ENCODE measurements around the gene WDR7.

Gene WDR7

GRCh38 chr18:57050310-57050949 is 399.3 kb downstream of the WDR7 start:
- no peak overlapping the region for H3K9ac ChIP-seq (ENCODE audit: low read length)
- WGBS, result 78% methylated on average over 5 of the region's 6 CpGs
- no peak overlapping the region for H2AK5ac ChIP-seq (ENCODE audit: low read length, severe bottlenecking)

GRCh38 chr18:57051021-57051656 is 400.0 kb downstream of the WDR7 start:
- Histone ChIP-seq H4K8ac (ENCODE audit: low read length) (no peak overlapping the region), H3K4me1 (ENCODE audit: control insufficient read depth, insufficient read depth, low read depth, low read length) (no peaks in the 10 kb centered on the region), H3K79me1 (replicated peaks; ENCODE audit: low read length, poor library complexity, severe bottlenecking) (no peaks in the 10 kb centered on the region), H3K9ac (ENCODE audit: low read length) (no peak overlapping the region), H3K4me2 (ENCODE audit: low read length, poor library complexity, severe bottlenecking) (no peak overlapping the region), H2AFZ (ENCODE audit: low read depth, low read length) (no peak overlapping the region), H3K27me3 (ENCODE audit: control insufficient read depth in 1 of 2, insufficient read depth in 1 of 2, low read length in 2 of 2) (peaks cover 7 to 8% of the 10 kb centered on the region in 2 experiments), H2BK5ac (ENCODE audit: low read depth, low read length, poor library complexity, severe bottlenecking) (no peak overlapping the region), H3K23ac (ENCODE audit: low read length in 2 of 2) (no peak overlapping the region), H3K4me3 (ENCODE audit: insufficient read depth in 1 of 2, low read depth in 1 of 2, low read length in 2 of 2) (no peak overlapping the region), H3K18ac (ENCODE audit: low read depth in 1 of 2, low read length in 2 of 2) (no peak overlapping the region), H3K36me3 (ENCODE audit: control insufficient read depth in 1 of 2, insufficient read depth in 2 of 2, low read depth in 1 of 2, low read length in 2 of 2) (no peaks in the 10 kb centered on the region), H3K27ac (ENCODE audit: low read length, poor library complexity, severe bottlenecking) (no peak overlapping the region), H2BK120ac (ENCODE audit: low read depth, low read length) (no peak overlapping the region), H2BK12ac (ENCODE audit: low read length in 2 of 2) (no peak overlapping the region), H3K9me3 (ENCODE audit: control insufficient read depth, low read length) (no peaks in the 10 kb centered on the region), H2BK15ac (ENCODE audit: low read depth, poor library complexity, severe bottlenecking) (no peak overlapping the region), H3K4ac (ENCODE audit: low read depth in 1 of 2, low read length in 2 of 2) (no peak overlapping the region), H4K91ac (ENCODE audit: low read length) (no peak overlapping the region), H2AK5ac (ENCODE audit: low read length, severe bottlenecking) (no peak overlapping the region), H3K14ac (ENCODE audit: low read length in 2 of 2) (no peak overlapping the region)
- WGBS, result 23% methylated on average over 3 of the region's 3 CpGs
- DNase-seq, result no peak

More at GRCh38 chr18:57050310-57050949, 399.3 kb downstream of the WDR7 start:
- H3K36me3 ChIP-seq (ENCODE audit: control insufficient read depth in 1 of 2, insufficient read depth in 2 of 2, low read depth in 1 of 2, low read length in 2 of 2), result no peaks in the 10 kb centered on the region
- no peak for DNase-seq
- no peak overlapping the region for H4K8ac ChIP-seq (ENCODE audit: low read length)
- no peak overlapping the region for H3K4me2 ChIP-seq (ENCODE audit: low read length, poor library complexity, severe bottlenecking)
- H3K79me1 ChIP-seq (replicated peaks; ENCODE audit: low read length, poor library complexity, severe bottlenecking), result no peaks in the 10 kb centered on the region
- no peak overlapping the region for H2BK5ac ChIP-seq (ENCODE audit: low read depth, low read length, poor library complexity, severe bottlenecking)
- no peak overlapping the region for H3K4ac ChIP-seq (ENCODE audit: low read depth in 1 of 2, low read length in 2 of 2)
- H3K9me3 ChIP-seq (ENCODE audit: control insufficient read depth, low read length), result peaks cover 7% of the 10 kb centered on the region
- H3K27me3 ChIP-seq (ENCODE audit: control insufficient read depth in 1 of 2, insufficient read depth in 1 of 2, low read length in 2 of 2), result peaks cover 7 to 8% of the 10 kb centered on the region in 2 experiments
- H3K4me3 ChIP-seq (ENCODE audit: insufficient read depth in 1 of 2, low read depth in 1 of 2, low read length in 2 of 2), result no peak overlapping the region
- H2BK12ac ChIP-seq (ENCODE audit: low read length in 2 of 2), result no peak overlapping the region
- no peak overlapping the region for H3K18ac ChIP-seq (ENCODE audit: low read depth in 1 of 2, low read length in 2 of 2)
- H2BK15ac ChIP-seq (ENCODE audit: low read depth, poor library complexity, severe bottlenecking), result no peak overlapping the region
- H3K27ac ChIP-seq (ENCODE audit: low read length, poor library complexity, severe bottlenecking), result no peak overlapping the region
- H2BK120ac ChIP-seq (ENCODE audit: low read depth, low read length), result no peak overlapping the region
- H2AFZ ChIP-seq (ENCODE audit: low read depth, low read length), result no peak overlapping the region
- H3K4me1 ChIP-seq (ENCODE audit: control insufficient read depth, insufficient read depth, low read depth, low read length), result no peaks in the 10 kb centered on the region
- no peak overlapping the region for H4K91ac ChIP-seq (ENCODE audit: low read length)
- no peak overlapping the region for H3K14ac ChIP-seq (ENCODE audit: low read length in 2 of 2)
- H3K23ac ChIP-seq (ENCODE audit: low read length in 2 of 2), result no peak overlapping the region

GRCh38 chr18:57051657-57052044 is 400.5 kb downstream of the WDR7 start:
- Histone ChIP-seq H3K9ac (ENCODE audit: low read length) (no peak overlapping the region), H3K36me3 (ENCODE audit: control insufficient read depth in 1 of 2, insufficient read depth in 2 of 2, low read depth in 1 of 2, low read length in 2 of 2) (no peaks in the 10 kb centered on the region), H3K4me3 (ENCODE audit: insufficient read depth in 1 of 2, low read depth in 1 of 2, low read length in 2 of 2) (no peak overlapping the region), H3K14ac (ENCODE audit: low read length in 2 of 2) (no peak overlapping the region), H2AFZ (ENCODE audit: low read depth, low read length) (no peak overlapping the region), H3K27me3 (ENCODE audit: control insufficient read depth in 1 of 2, insufficient read depth in 1 of 2, low read length in 2 of 2) (peaks cover 7 to 8% of the 10 kb centered on the region in 2 experiments), H4K91ac (ENCODE audit: low read length) (no peak overlapping the region), H3K27ac (ENCODE audit: low read length, poor library complexity, severe bottlenecking) (no peak overlapping the region), H2BK120ac (ENCODE audit: low read depth, low read length) (no peak overlapping the region), H3K4me1 (ENCODE audit: control insufficient read depth, insufficient read depth, low read depth, low read length) (no peaks in the 10 kb centered on the region), H4K8ac (ENCODE audit: low read length) (no peak overlapping the region), H2BK5ac (ENCODE audit: low read depth, low read length, poor library complexity, severe bottlenecking) (no peak overlapping the region), H3K23ac (ENCODE audit: low read length in 2 of 2) (no peak overlapping the region), H2BK12ac (ENCODE audit: low read length in 2 of 2) (no peak overlapping the region), H3K4me2 (ENCODE audit: low read length, poor library complexity, severe bottlenecking) (no peak overlapping the region), H3K4ac (ENCODE audit: low read depth in 1 of 2, low read length in 2 of 2) (no peak overlapping the region), H3K18ac (ENCODE audit: low read depth in 1 of 2, low read length in 2 of 2) (no peak overlapping the region), H2BK15ac (ENCODE audit: low read depth, poor library complexity, severe bottlenecking) (no peak overlapping the region), H3K9me3 (ENCODE audit: control insufficient read depth, low read length) (no peaks in the 10 kb centered on the region), H2AK5ac (ENCODE audit: low read length, severe bottlenecking) (no peak overlapping the region), H3K79me1 (replicated peaks; ENCODE audit: low read length, poor library complexity, severe bottlenecking) (no peaks in the 10 kb centered on the region)
- no peak for DNase-seq
- 73% methylated on average over 4 of the region's 4 CpGs for WGBS

GRCh38 chr18:57052173-57052572 is 401.0 kb downstream of the WDR7 start:
- Histone ChIP-seq H3K4me1 (ENCODE audit: control insufficient read depth, insufficient read depth, low read depth, low read length) (no peaks in the 10 kb centered on the region), H2AK5ac (ENCODE audit: low read length, severe bottlenecking) (no peak overlapping the region), H3K27ac (ENCODE audit: low read length, poor library complexity, severe bottlenecking) (no peak overlapping the region), H3K9me3 (ENCODE audit: control insufficient read depth, low read length) (no peaks in the 10 kb centered on the region), H2BK12ac (ENCODE audit: low read length in 2 of 2) (no peak overlapping the region), H2AFZ (ENCODE audit: low read depth, low read length) (no peak overlapping the region), H2BK15ac (ENCODE audit: low read depth, poor library complexity, severe bottlenecking) (no peak overlapping the region), H3K4me3 (ENCODE audit: insufficient read depth in 1 of 2, low read depth in 1 of 2, low read length in 2 of 2) (no peak overlapping the region), H2BK120ac (ENCODE audit: low read depth, low read length) (no peak overlapping the region), H4K91ac (ENCODE audit: low read length) (no peak overlapping the region), H4K8ac (ENCODE audit: low read length) (no peak overlapping the region), H3K18ac (ENCODE audit: low read depth in 1 of 2, low read length in 2 of 2) (no peak overlapping the region), H3K27me3 (ENCODE audit: control insufficient read depth in 1 of 2, insufficient read depth in 1 of 2, low read length in 2 of 2) (peaks cover 7 to 8% of the 10 kb centered on the region in 2 experiments), H3K4ac (ENCODE audit: low read depth in 1 of 2, low read length in 2 of 2) (no peak overlapping the region), H3K4me2 (ENCODE audit: low read length, poor library complexity, severe bottlenecking) (no peak overlapping the region), H3K14ac (ENCODE audit: low read length in 2 of 2) (no peak overlapping the region), H2BK5ac (ENCODE audit: low read depth, low read length, poor library complexity, severe bottlenecking) (no peak overlapping the region), H3K36me3 (ENCODE audit: control insufficient read depth in 1 of 2, insufficient read depth in 2 of 2, low read depth in 1 of 2, low read length in 2 of 2) (no peaks in the 10 kb centered on the region), H3K23ac (ENCODE audit: low read length in 2 of 2) (no peak overlapping the region), H3K79me1 (replicated peaks; ENCODE audit: low read length, poor library complexity, severe bottlenecking) (no peaks in the 10 kb centered on the region), H3K9ac (ENCODE audit: low read length) (no peak overlapping the region)
- 69% methylated on average over 4 of the region's 4 CpGs for WGBS
- DNase-seq, result no peak

Data from mesenchymal stem cell (in vitro differentiated cells and primary cell).